Hematopoietic multipotent progenitor cell (in vitro differentiated cells): ENCODE data around the gene BABAM2. TPM values are rescaled to one million over a fixed set of nuclear protein-coding genes. Genes with fewer than 3 reads are reported as not detected.

Experiments used
- DNase-seq, 3 donors: peaks; one replicate each; pipeline ENCODE4 v3.0.0-alpha.2; 2011 to 2015; ENCODE audit warnings: low read depth in 2 of 3, low spot score in 2 of 3
- total RNA-seq: library from RNA; depleted of rRNA; stranded (reverse); fragments of >200 nt; gene quantifications from one replicate; pipeline ENCODE4 v1.2.3, GENCODE V29; 2012

BABAM2 gene
- total RNA-seq, 1 donor, result 26.9 TPM

- DNase-seq, result no peak
These were observed 377.9 kb downstream of the BABAM2 start for GRCh38 chr2:28268386-28268785.

GRCh38 chr2:28269019-28269784, 378.7 kb downstream of the BABAM2 start:
- peak in 1 of 3 donors; percentile 32 for DNase-seq

- DNase-seq, result no peak
These were observed 380.1 kb downstream of the BABAM2 start for GRCh38 chr2:28270456-28271152.

GRCh38 chr2:28271231-28271918, 380.8 kb downstream of the BABAM2 start:
- no peak for DNase-seq

GRCh38 chr2:28271919-28272250, 381.4 kb downstream of the BABAM2 start:
- DNase-seq, result no peak

GRCh38 chr2:28273751-28274150, 383.2 kb downstream of the BABAM2 start:
- DNase-seq, result peak in 1 of 3 donors; percentile 38

- DNase-seq, result no peak
These were observed 384.6 kb downstream of the BABAM2 start for GRCh38 chr2:28274911-28275685.

- DNase-seq, result peak in 1 of 3 donors; percentile 29
These were observed 385.6 kb downstream of the BABAM2 start for GRCh38 chr2:28276076-28276618.

GRCh38 chr2:28276807-28277206, 386.3 kb downstream of the BABAM2 start:
- no peak for DNase-seq

GRCh38 chr2:28277466-28277865, 386.9 kb downstream of the BABAM2 start:
- DNase-seq, result no peak

- DNase-seq, result no peak
These were observed 388.8 kb downstream of the BABAM2 start for GRCh38 chr2:28279371-28279770.

GRCh38 chr2:28280619-28281018, 390.1 kb downstream of the BABAM2 start:
- no peak for DNase-seq

GRCh38 chr2:28281739-28282138, 391.2 kb downstream of the BABAM2 start:
- no peak for DNase-seq

GRCh38 chr2:28282248-28282647, 391.7 kb downstream of the BABAM2 start:
- DNase-seq, result no peak

GRCh38 chr2:28282861-28283646, 392.5 kb downstream of the BABAM2 start:
- DNase-seq, result no peak

GRCh38 chr2:28283861-28284260, 393.3 kb downstream of the BABAM2 start:
- no peak for DNase-seq

- no peak for DNase-seq
These were observed 396.1 kb downstream of the BABAM2 start for GRCh38 chr2:28286678-28287077.

GRCh38 chr2:28287256-28287915, 396.9 kb downstream of the BABAM2 start:
- no peak for DNase-seq

GRCh38 chr2:28288620-28289019, 398.1 kb downstream of the BABAM2 start:
- no peak for DNase-seq
